ENCODE data around the gene CEP20. TPM values are rescaled to one million over a fixed set of nuclear protein-coding genes. Genes with fewer than 3 reads are reported as not detected.
A peak's percentile ranks its signal among the peaks of the same experiment; 100 is the strongest.

The CEP20 gene
- total RNA-seq, 8 experiments from 2014 or later, result 20.6 to 47.5 (median 28.5) TPM

GRCh38 chr16:15870011-15870410 is 18.4 kb downstream of the CEP20 start:
- H3K4me3 ChIP-seq, result no peak overlapping the region
- no peak for ATAC-seq (replicated peaks in 6 of 8)
- WGBS, 10 experiments, result 94 to 100% (median 100%) methylated on average over 1 to 4 of the region's 5 CpGs; no CpG with 5 or more reads in 2 of the 10 experiments
- no peak overlapping the region for H3K27ac ChIP-seq
- in situ Hi-C loops (cut with MboI; ENCODE audit: low pct_unique_long_range_greater_than_20kb in 2 of 9, low sequenced_read_pairs in 9 of 9, unreplicated experiment in 9 of 9), result loop anchor here in 2 of 9 experiments (25.0 kb wide), 1 partner anchor 267 kb away; no protein-coding TSS in a partner anchor
- no peaks in the 10 kb centered on the region for H3K4me1 ChIP-seq (replicated peaks in 1 of 2)

DNA sequence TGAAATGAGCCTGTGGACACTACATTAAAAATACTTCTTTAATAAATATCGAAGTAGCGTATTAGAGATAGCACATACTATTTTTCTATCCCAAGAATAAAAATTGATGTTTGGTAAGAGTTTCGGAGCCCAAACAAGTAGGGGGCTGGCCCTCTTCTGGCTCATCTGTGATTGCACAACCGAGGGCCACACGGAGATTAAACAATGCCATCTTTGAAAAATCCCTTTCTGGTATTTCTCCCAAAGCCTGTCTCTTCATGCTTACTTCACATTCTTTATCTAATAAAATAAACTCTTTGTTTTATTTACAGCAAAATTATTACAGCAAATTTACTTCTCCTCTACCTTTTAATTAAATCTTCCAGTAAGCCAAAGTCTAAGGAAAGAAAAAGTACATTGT is 22.0 kb downstream of the CEP20 start:
- ATAC-seq (replicated peaks in 6 of 8), result no peak
- Histone ChIP-seq H3K4me3 (no peak overlapping the region), H3K4me1 (replicated peaks in 1 of 2) (no peaks in the 10 kb centered on the region), H3K27ac (no peak overlapping the region)
- 36 to 100% (median 87%) methylated on average over 3 to 5 of the region's 5 CpGs for WGBS, 10 experiments
- in situ Hi-C loops (cut with MboI; ENCODE audit: low pct_unique_long_range_greater_than_20kb in 2 of 9, low sequenced_read_pairs in 9 of 9, unreplicated experiment in 9 of 9), result loop anchor here in 2 of 9 experiments (25.0 kb wide), 1 partner anchor 271 kb away; no protein-coding TSS in a partner anchor

DNA sequence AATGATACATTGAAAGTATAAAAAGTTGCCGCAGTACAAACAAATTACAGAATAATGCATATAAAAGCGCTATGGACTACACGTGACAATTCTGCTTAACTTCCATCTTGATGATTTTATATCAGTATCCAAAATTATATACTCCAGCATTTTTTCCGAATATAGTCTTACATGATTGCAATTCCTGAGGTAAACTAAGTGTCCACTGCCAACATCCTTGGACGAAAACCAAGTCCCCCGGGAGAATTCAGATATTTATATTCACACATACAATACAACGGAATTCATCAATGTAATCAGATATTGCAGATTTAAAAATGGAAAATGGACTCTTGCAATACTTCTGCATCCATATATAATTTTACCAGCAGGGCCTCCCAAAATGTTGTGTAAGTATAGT is 22.7 kb downstream of the CEP20 start:
- ATAC-seq (replicated peaks in 6 of 8), result no peak
- WGBS, 10 experiments, result 46 to 100% (median 87%) methylated on average over 1 to 7 of the region's 7 CpGs
- H3K4me3 ChIP-seq, result no peak overlapping the region
- H3K4me1 ChIP-seq (replicated peaks in 1 of 2), result no peaks in the 10 kb centered on the region
- in situ Hi-C loops (cut with MboI; ENCODE audit: low pct_unique_long_range_greater_than_20kb in 2 of 9, low sequenced_read_pairs in 9 of 9, unreplicated experiment in 9 of 9), result loop anchor here in 2 of 9 experiments (25.0 kb wide), 1 partner anchor 272 kb away; no protein-coding TSS in a partner anchor
- H3K27ac ChIP-seq, result no peak overlapping the region

DNA sequence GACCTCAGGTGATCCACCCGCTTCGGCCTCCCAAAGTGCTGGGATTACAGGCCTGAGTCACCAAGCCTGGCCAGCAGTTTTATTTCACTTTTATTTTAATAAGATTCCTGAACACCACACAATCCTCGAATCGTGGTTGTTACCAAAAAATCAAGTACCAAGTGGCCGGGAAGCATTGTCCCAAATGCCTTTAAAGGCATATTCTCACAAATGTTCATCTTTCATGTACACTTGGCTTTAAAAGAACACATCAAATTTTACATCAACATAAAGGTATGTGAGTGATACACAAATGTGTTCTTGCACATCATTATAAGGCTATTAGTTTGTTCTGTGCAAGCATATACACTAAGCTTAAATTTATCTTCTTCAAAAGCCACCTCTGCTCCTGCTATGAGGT is 23.5 kb downstream of the CEP20 start:
- ATAC-seq (replicated peaks in 6 of 8), result no peak
- in situ Hi-C loops (cut with MboI; ENCODE audit: low pct_unique_long_range_greater_than_20kb in 2 of 9, low sequenced_read_pairs in 9 of 9, unreplicated experiment in 9 of 9), result loop anchor here in 2 of 9 experiments (25.0 kb wide), 1 partner anchor 272 kb away; no protein-coding TSS in a partner anchor
- WGBS, 10 experiments, result 66 to 100% (median 97%) methylated on average over 2 to 5 of the region's 5 CpGs; no CpG with 5 or more reads in 5 of the 10 experiments
- Histone ChIP-seq H3K4me1 (replicated peaks in 1 of 2) (no peaks in the 10 kb centered on the region), H3K4me3 (no peak overlapping the region), H3K27ac (no peak overlapping the region)

DNA sequence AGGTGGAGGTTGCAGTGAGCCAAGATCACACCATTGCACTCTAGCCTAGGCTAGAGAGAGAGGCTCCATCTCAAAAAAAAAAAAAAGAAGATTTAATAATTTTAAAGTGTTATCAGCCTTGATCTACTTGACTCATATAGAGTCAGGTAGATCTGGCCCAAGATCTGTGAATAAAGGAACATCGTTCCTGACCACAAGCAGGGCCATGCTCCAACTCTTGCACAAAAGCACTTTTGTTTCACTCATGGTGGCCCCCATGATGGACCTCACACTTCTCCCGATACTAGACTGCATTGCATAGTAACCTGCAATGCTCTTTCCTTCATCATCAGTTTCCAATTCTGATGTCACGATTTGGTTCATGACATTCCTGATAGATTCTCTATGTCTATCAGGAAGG is 26.4 kb downstream of the CEP20 start:
- Histone ChIP-seq H3K27ac (no peak overlapping the region), H3K4me3 (no peak overlapping the region), H3K4me1 (replicated peaks in 1 of 2) (no peaks in the 10 kb centered on the region)
- WGBS, 10 experiments, result 29 to 100% (median 100%) methylated on average over 1 to 3 of the region's 3 CpGs; no CpG with 5 or more reads in 3 of the 10 experiments
- in situ Hi-C loops (cut with MboI; ENCODE audit: low pct_unique_long_range_greater_than_20kb in 2 of 9, low sequenced_read_pairs in 9 of 9, unreplicated experiment in 9 of 9), result loop anchor here in 2 of 9 experiments (25.0 kb wide), 1 partner anchor 275 kb away; no protein-coding TSS in a partner anchor
- no peak for ATAC-seq (replicated peaks in 6 of 8)

DNA sequence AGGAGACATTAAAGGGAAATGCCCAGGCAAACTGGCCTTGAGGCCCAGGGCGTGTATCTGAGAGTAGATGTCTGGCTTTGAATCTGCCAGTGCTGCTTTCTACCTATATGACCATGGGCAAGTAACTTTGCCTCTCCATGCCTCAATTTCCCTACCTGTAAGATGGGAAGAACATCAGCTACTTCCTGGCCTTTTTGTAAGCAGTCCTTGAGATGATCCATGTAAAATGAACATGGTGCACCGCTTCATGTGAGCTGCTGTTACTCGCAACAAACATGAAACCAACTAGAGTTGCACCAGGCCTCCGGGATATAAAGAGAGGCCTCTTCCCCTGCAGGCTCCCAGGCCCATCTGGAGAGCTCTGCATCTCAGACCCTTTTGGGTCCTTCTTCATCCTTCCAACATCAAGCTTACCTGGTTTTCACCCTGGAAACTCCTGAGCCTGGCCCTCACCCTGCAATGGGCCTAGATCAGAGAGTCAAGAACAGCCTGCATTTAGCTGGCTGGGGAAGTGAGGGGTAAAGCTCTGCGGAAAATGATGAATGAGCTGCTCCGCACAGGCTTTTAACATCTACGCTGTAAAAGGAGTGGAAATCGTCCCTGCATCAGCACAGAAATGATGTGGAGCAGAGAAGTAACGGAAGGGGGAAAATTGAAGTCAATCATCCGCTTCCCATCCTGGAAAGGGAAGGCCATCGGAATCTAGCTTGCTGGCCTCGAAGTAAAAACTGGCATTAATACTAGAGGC is 29.3 kb downstream of the CEP20 start:
- no peak overlapping the region for H3K4me3 ChIP-seq
- in situ Hi-C loops (cut with MboI; ENCODE audit: low pct_unique_long_range_greater_than_20kb in 2 of 9, low sequenced_read_pairs in 9 of 9, unreplicated experiment in 9 of 9), result loop anchor here in 2 of 9 experiments (25.0 kb wide), 1 partner anchor 278 kb away; no protein-coding TSS in a partner anchor
- no peak overlapping the region for H3K27ac ChIP-seq
- ATAC-seq (replicated peaks in 6 of 8), result no peak
- WGBS, 10 experiments, result 68 to 100% (median 81%) methylated on average over 1 to 10 of the region's 12 CpGs
- no peaks in the 10 kb centered on the region for H3K4me1 ChIP-seq (replicated peaks in 1 of 2)

DNA sequence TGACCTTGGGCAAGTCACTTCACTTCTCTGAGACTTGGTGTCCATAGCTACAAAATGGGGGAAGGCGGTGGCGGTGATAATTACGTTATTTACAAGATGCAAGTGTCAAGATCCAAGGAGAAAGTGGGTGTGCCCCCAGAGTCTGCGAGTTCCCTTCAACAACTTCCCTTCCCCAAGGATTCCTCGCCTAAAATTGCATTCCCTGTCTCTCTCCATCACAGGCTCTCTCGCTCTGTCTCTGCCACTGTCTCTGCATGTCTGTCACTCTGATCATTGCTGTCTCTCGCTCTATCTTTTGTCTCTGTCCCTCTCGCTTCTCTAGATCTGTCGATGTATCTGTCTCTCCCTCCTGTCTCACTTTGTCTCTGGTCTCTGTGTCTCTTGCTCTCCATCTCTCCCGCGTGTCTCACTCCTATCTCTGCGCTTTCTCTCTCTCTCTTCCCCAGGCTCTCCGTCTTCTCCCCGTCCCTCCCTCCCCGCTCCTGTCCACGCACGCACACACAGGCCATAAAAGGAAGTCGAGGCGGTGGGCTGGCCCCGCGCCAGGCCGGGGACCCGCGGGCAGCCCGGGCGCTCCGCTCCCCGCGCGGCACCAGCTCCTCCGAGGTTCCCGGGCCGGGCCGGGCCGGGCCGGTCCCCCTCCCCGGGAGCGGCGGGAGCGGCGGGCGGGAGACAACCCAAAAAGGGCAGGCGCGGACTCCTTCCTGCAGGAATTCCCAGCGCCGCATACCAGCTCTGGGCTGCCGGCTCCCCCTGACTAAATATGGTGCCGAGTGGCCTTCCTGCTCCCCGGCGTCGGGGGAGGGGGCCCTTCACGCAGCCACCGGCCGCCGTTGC is 30.5 kb downstream of the CEP20 start:
- 0 to 20% (median 4%) methylated on average over 1 to 12 of the region's 55 CpGs; no CpG with 5 or more reads in 3 of the 10 experiments for WGBS, 10 experiments
- H3K27ac ChIP-seq, result no peak overlapping the region
- peak overlapping the region; percentile 17 to 25 (median 23) for H3K4me3 ChIP-seq
- ATAC-seq (replicated peaks in 6 of 8), result peak in 7 of 8 experiments; percentile 33 to 76 (median 60)
- H3K4me1 ChIP-seq (replicated peaks in 1 of 2), result no peaks in the 10 kb centered on the region
- in situ Hi-C loops (cut with MboI; ENCODE audit: low pct_unique_long_range_greater_than_20kb in 2 of 9, low sequenced_read_pairs in 9 of 9, unreplicated experiment in 9 of 9), result loop anchor here in 2 of 9 experiments (25.0 kb wide), 1 partner anchor 279 kb away; no protein-coding TSS in a partner anchor

GRCh38 chr16:15856901-15857698 is 31.3 kb downstream of the CEP20 start, which contains the start of gene MYH11:
Gene MYH11, minus strand, starts transcription at chr16:15857028. Its CDS starts 18,776 bp downstream, at chr16:15838252.
- WGBS, 10 experiments, result 0% methylated on average over 1 to 6 of the region's 49 CpGs; no CpG with 5 or more reads in 6 of the 10 experiments
- ATAC-seq (replicated peaks in 6 of 8), result peak in 5 of 8 experiments; percentile 9 to 46 (median 12)
- peak within 1 kb of the TSS; percentile 11 to 25 (median 12) for H3K4me3 ChIP-seq
- in situ Hi-C loops (cut with MboI; ENCODE audit: low pct_unique_long_range_greater_than_20kb in 2 of 9, low sequenced_read_pairs in 9 of 9, unreplicated experiment in 9 of 9), result loop anchor here in 2 of 9 experiments (25.0 kb wide), 1 partner anchor 280 kb away; no protein-coding TSS in a partner anchor
- H3K27ac ChIP-seq, result no peak within 1 kb of the TSS
- H3K4me1 ChIP-seq (replicated peaks in 1 of 2), result no peaks in the 10 kb centered on the region

DNA sequence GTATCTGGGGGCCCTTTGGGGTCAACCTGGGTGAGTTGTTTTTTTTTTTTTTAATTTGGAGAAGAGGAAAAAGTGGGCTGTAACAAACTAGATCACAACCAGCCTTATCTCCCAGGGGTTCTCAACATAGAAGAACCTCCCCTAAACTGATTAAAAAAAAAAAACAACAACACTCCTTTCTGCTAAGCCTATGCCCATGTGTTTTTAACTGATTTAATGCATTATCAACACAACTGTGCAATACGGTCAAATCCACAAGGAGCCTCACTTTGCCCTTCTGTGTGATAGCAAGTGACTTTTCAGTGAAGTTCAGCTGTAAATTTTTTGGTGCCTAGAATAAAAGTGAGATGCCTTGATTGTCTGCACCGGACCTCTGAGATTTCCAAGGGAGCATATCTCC is 32.2 kb downstream of the CEP20 start:
- 8 to 71% (median 60%) methylated on average over 1 to 2 of the region's 2 CpGs; no CpG with 5 or more reads in 3 of the 10 experiments for WGBS, 10 experiments
- H3K4me3 ChIP-seq, result no peak overlapping the region
- H3K27ac ChIP-seq, result no peak overlapping the region
- no peak for ATAC-seq (replicated peaks in 6 of 8)
- in situ Hi-C loops (cut with MboI; ENCODE audit: low pct_unique_long_range_greater_than_20kb in 2 of 9, low sequenced_read_pairs in 9 of 9, unreplicated experiment in 9 of 9), result loop anchor here in 2 of 9 experiments (25.0 kb wide), 1 partner anchor 281 kb away; no protein-coding TSS in a partner anchor
- H3K4me1 ChIP-seq (replicated peaks in 1 of 2), result no peaks in the 10 kb centered on the region

- Histone ChIP-seq H3K4me1 (replicated peaks in 1 of 2) (no peaks in the 10 kb centered on the region), H3K4me3 (no peak overlapping the region), H3K27ac (no peak overlapping the region)
- WGBS, 10 experiments, result 0 to 91% (median 67%) methylated on average over 1 to 5 of the region's 5 CpGs; no CpG with 5 or more reads in 1 of the 10 experiments
- in situ Hi-C loops (cut with MboI; ENCODE audit: low pct_unique_long_range_greater_than_20kb in 2 of 9, low sequenced_read_pairs in 9 of 9, unreplicated experiment in 9 of 9), result loop anchor here in 2 of 9 experiments (25.0 kb wide), 1 partner anchor 282 kb away; no protein-coding TSS in a partner anchor
- no peak for ATAC-seq (replicated peaks in 6 of 8)
These were observed 32.7 kb downstream of the CEP20 start for GRCh38 chr16:15855704-15856003.

GRCh38 chr16:15854906-15855703 is 33.3 kb downstream of the CEP20 start:
- in situ Hi-C loops (cut with MboI; ENCODE audit: low pct_unique_long_range_greater_than_20kb in 2 of 9, low sequenced_read_pairs in 9 of 9, unreplicated experiment in 9 of 9), result loop anchor here in 2 of 9 experiments (25.0 kb wide), 1 partner anchor 282 kb away; no protein-coding TSS in a partner anchor
- Histone ChIP-seq H3K4me1 (replicated peaks in 1 of 2) (no peaks in the 10 kb centered on the region), H3K27ac (no peak overlapping the region), H3K4me3 (no peak overlapping the region)
- WGBS, 10 experiments, result 24 to 85% (median 64%) methylated on average over 3 to 11 of the region's 15 CpGs; no CpG with 5 or more reads in 2 of the 10 experiments
- ATAC-seq (replicated peaks in 6 of 8), result no peak
